BJ (cell line): Measurements from ENCODE around the gene RAI14. TPM values are rescaled to one million over a fixed set of nuclear protein-coding genes. Genes with fewer than 3 reads are reported as not detected.

Experiments used
- CTCF ChIA-PET: fragments of 350-600 bp; formaldehyde crosslinking; extraction: SDS; loops from one replicate; lab custom pipeline; 2021; ENCODE audit warnings: antibody characterized with exemption, inconsistent platforms; lab: Yijun Ruan, JAX
- POLR2A ChIA-PET: fragments of 300-600 bp; sonication (Branson Sonifier 250); formaldehyde crosslinking; extraction: SDS; loops from one replicate; lab custom pipeline; 2021; ENCODE audit warnings: antibody characterized with exemption; lab: Charles Lee
- DNase-seq: peaks from one replicate; pipeline ENCODE4 v3.0.0-alpha.2; 2011; ENCODE audit warnings: low read depth
- H3K27me3 ChIP-seq: 2 replicates; pipeline ENCODE4 v1.6.0; 2011; ENCODE audit warnings: low read length; ENCODE audit not compliant: control insufficient read depth, insufficient read depth
- H3K36me3 ChIP-seq: 2 replicates; pipeline ENCODE4 v1.5.1; 2011; ENCODE audit warnings: low read length; ENCODE audit not compliant: control insufficient read depth, insufficient read depth
- H3K4me3 ChIP-seq: 2 replicates; pipeline ENCODE4 v1.5.1; 2011; ENCODE audit warnings: low read depth, mild to moderate bottlenecking, control low read depth, low read length
- CTCF ChIP-seq: IDR thresholded peaks from 2 replicates; pipeline ENCODE4 v1.5.1; 2011; ENCODE audit warnings: low read depth, mild to moderate bottlenecking, control low read depth, inconsistent platforms, low read length, moderate library complexity; ENCODE audit not compliant: insufficient read depth
- polyA plus RNA-seq: library from polyadenylated mRNA; depleted of rRNA; stranded (reverse); fragments of >200 nt; gene quantifications from 2 replicates; pipeline ENCODE4 v1.2.3, GENCODE V29; 2011

Gene RAI14
- polyA plus RNA-seq, 1 experiment, result 183 TPM

- no peak for DNase-seq
- ChIA-PET POLR2A (no interaction called here), CTCF (no interaction called here)
- Histone ChIP-seq H3K4me3 (no peak overlapping the region), H3K27me3 (no peaks in the 10 kb centered on the region; the same call in 1 of the 2 replicates), H3K36me3 (no peaks in the 10 kb centered on the region)
- TF ChIP-seq CTCF, result no peak
Measured at GRCh38 chr5:34857161-34857560, 201.0 kb downstream of the RAI14 start.

GRCh38 chr5:34857894-34858293 is 201.8 kb downstream of the RAI14 start:
- ChIA-PET CTCF (interaction anchor here (1.1 kb wide), 1 partner anchor 9 kb away, joined by 3 read pairs; no protein-coding TSS in a partner anchor), POLR2A (no interaction called here)
- TF ChIP-seq CTCF, result no peak
- no peaks in the 10 kb centered on the region; the same call in 1 of the 2 replicates for H3K27me3 ChIP-seq
- H3K4me3 ChIP-seq, result no peak overlapping the region
- DNase-seq, result no peak
- H3K36me3 ChIP-seq, result no peaks in the 10 kb centered on the region

- ChIA-PET CTCF (interaction anchor here (1.1 kb wide), 1 partner anchor 10 kb away, joined by 3 read pairs; no protein-coding TSS in a partner anchor), POLR2A (no interaction called here)
- H3K27me3 ChIP-seq, result no peaks in the 10 kb centered on the region; the same call in 1 of the 2 replicates
- no peak for TF ChIP-seq CTCF
- DNase-seq, result no peak
- no peak overlapping the region for H3K4me3 ChIP-seq
- no peaks in the 10 kb centered on the region for H3K36me3 ChIP-seq
Measured at GRCh38 chr5:34858790-34859189, 202.7 kb downstream of the RAI14 start.

- Histone ChIP-seq H3K36me3 (no peaks in the 10 kb centered on the region), H3K4me3 (no peak overlapping the region)
- no peak for DNase-seq
Measured at GRCh38 chr5:34859253-34859652, 203.1 kb downstream of the RAI14 start.

GRCh38 chr5:34863946-34864345 is 207.8 kb downstream of the RAI14 start:
- TF ChIP-seq CTCF, result no peak
- CTCF ChIA-PET, result no interaction called here
- POLR2A ChIA-PET, result no interaction called here

More at GRCh38 chr5:34859253-34859652, 203.1 kb downstream of the RAI14 start:
- ChIA-PET CTCF (no interaction called here), POLR2A (no interaction called here)
- H3K27me3 ChIP-seq, result no peaks in the 10 kb centered on the region; the same call in 1 of the 2 replicates
- TF ChIP-seq CTCF, result no peak

More at GRCh38 chr5:34863946-34864345, 207.8 kb downstream of the RAI14 start:
- Histone ChIP-seq H3K36me3 (no peaks in the 10 kb centered on the region), H3K27me3 (no peaks in the 10 kb centered on the region; the same call in none of the 2 replicates), H3K4me3 (no peak overlapping the region)
- DNase-seq, result no peak
